SK-N-SH (cell line): Measurements from ENCODE around the gene SV2C.

Source experiments
- EP300 ChIP-seq, 2 experiments: IDR thresholded peaks; 2 replicates each; pipeline versions ENCODE4 v1.4.0 to v1.6.1; 2012; ENCODE audit warnings: borderline replicate concordance in 1 of 2, low read depth in 1 of 2, low read length in 1 of 2
- EZH2phosphoT487 ChIP-seq: fragments of 200-600 bp; sonication (generic); IDR thresholded peaks from 2 replicates; pipeline ENCODE4 v1.6.1; 2017; ENCODE audit warnings: low read depth, mixed run types, mild to moderate bottlenecking, antibody characterized with exemption, moderate library complexity, borderline replicate concordance
- IRF3 ChIP-seq: fragments of 150-350 bp; IDR thresholded peaks from 2 replicates; pipeline ENCODE4 v1.6.1; 2016; ENCODE audit warnings: mild to moderate bottlenecking, low read depth, low read length
- MAX ChIP-seq: IDR thresholded peaks from 2 replicates; pipeline ENCODE4 v1.4.0; 2012; ENCODE audit warnings: low read depth
- PBX3 ChIP-seq: IDR thresholded peaks from 2 replicates; pipeline ENCODE4; 2012
- POLR2AphosphoS5 ChIP-seq: IDR thresholded peaks from 2 replicates; pipeline ENCODE4 v1.6.1; 2012; ENCODE audit warnings: low read depth, low read length
- RAD21 ChIP-seq: IDR thresholded peaks from 2 replicates; pipeline ENCODE4 v1.6.1; 2012; ENCODE audit warnings: mild to moderate bottlenecking, low read length
- RFX5 ChIP-seq: IDR thresholded peaks from 2 replicates; pipeline ENCODE4 v1.6.1; 2012; ENCODE audit warnings: mild to moderate bottlenecking, improper control_type of control experiment, low read length
- SIN3A ChIP-seq: IDR thresholded peaks from 2 replicates; pipeline ENCODE4 v1.6.1; 2012; ENCODE audit warnings: low read depth, mild to moderate bottlenecking, low read length, moderate library complexity, borderline replicate concordance
- TAF1 ChIP-seq: IDR thresholded peaks from 2 replicates; pipeline ENCODE4 v1.6.1; 2012; ENCODE audit warnings: low read depth, mild to moderate bottlenecking, low read length, moderate library complexity, borderline replicate concordance
- TF ChIP-seq, protein P1 (sequence below): fragments of 200-600 bp; sonication (generic); IDR thresholded peaks from 2 replicates; pipeline ENCODE4 v1.6.1; 2017; ENCODE audit warnings: antibody characterized with exemption, mild to moderate bottlenecking, moderate library complexity

DNA sequence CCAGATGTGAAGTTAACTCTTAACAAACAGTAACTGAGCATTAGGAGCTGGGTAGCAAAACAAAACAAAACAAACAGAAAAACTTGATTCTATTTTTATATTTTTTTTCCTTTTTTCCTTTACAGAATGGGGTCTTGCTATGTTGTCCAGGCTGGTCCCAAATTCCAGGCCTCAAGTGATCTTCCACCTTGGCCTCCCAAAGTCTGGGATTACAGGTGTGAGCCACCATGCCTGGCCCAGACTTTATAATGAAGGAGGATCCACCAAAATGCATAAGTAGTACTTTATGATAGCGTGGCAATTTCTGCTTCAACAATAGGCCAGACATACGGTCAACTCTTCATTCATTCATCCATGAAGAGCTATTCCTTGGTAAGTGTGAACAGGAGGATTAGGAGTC lies 314.0 kb downstream of the SV2C start:
- no peak for TF ChIP-seq RAD21
- TF ChIP-seq EZH2phosphoT487 = no peak
- no peak for TF ChIP-seq TAF1
- TF ChIP-seq SIN3A = no peak
- TF ChIP-seq, protein P1, sequence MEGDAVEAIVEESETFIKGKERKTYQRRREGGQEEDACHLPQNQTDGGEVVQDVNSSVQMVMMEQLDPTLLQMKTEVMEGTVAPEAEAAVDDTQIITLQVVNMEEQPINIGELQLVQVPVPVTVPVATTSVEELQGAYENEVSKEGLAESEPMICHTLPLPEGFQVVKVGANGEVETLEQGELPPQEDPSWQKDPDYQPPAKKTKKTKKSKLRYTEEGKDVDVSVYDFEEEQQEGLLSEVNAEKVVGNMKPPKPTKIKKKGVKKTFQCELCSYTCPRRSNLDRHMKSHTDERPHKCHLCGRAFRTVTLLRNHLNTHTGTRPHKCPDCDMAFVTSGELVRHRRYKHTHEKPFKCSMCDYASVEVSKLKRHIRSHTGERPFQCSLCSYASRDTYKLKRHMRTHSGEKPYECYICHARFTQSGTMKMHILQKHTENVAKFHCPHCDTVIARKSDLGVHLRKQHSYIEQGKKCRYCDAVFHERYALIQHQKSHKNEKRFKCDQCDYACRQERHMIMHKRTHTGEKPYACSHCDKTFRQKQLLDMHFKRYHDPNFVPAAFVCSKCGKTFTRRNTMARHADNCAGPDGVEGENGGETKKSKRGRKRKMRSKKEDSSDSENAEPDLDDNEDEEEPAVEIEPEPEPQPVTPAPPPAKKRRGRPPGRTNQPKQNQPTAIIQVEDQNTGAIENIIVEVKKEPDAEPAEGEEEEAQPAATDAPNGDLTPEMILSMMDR = no peak
- no peak for TF ChIP-seq IRF3
- TF ChIP-seq POLR2AphosphoS5 = no peak
- no peak for TF ChIP-seq RFX5
- no peak for TF ChIP-seq PBX3
- TF ChIP-seq EP300 (IDR thresholded peaks at IDR 0.05; ENCODE audit: borderline replicate concordance in 1 of 2, low read depth in 1 of 2, low read length in 1 of 2) = no peak
- TF ChIP-seq MAX = no peak
